HepG2 (cell line): ENCODE results near the gene CRISPLD2. TPM values are rescaled to one million over a fixed set of nuclear protein-coding genes. Genes with fewer than 3 reads are reported as not detected.

Experiments used
- CENPX ChIP-seq: sonication (generic); formaldehyde crosslinking; IDR thresholded peaks from 2 replicates; pipeline ENCODE4 v1.9.0; 2021; ENCODE audit warnings: mild to moderate bottlenecking, missing genetic modification reagents, moderate library complexity
- GATAD2A ChIP-seq: IDR thresholded peaks from 2 replicates; pipeline ENCODE4 v1.6.1; 2016
- GLMP ChIP-seq: sonication (generic); formaldehyde crosslinking; IDR thresholded peaks from 2 replicates; pipeline ENCODE4 v1.9.0; 2021; ENCODE audit warnings: missing genetic modification reagents, mild to moderate bottlenecking, borderline replicate concordance
- HDAC1 ChIP-seq: sonication (generic); formaldehyde crosslinking; IDR thresholded peaks from 2 replicates; pipeline ENCODE4 v1.5.1; 2020; ENCODE audit warnings: mild to moderate bottlenecking, missing genetic modification reagents
- HMG20B ChIP-seq: conservative IDR thresholded peaks from 2 replicates; pipeline ENCODE4 v1.6.1; 2016; ENCODE audit warnings: missing genetic modification reagents, missing compliant biosample characterization
- HOXA9 ChIP-seq: sonication (generic); formaldehyde crosslinking; IDR thresholded peaks from 2 replicates; pipeline ENCODE4 v1.8.1; 2022; ENCODE audit warnings: missing genetic modification reagents, mild to moderate bottlenecking, moderate library complexity, borderline replicate concordance
- IKZF1 ChIP-seq: fragments of 450-650 bp; IDR thresholded peaks from 2 replicates; pipeline ENCODE4 v1.7.1; 2016
- RARG ChIP-seq: sonication (generic); formaldehyde crosslinking; IDR thresholded peaks from 2 replicates; pipeline ENCODE4 v1.4.0; 2020; ENCODE audit warnings: low read depth, mild to moderate bottlenecking, missing genetic modification reagents
- RBM39 ChIP-seq: fragments of 200-400 bp; formaldehyde crosslinking; IDR thresholded peaks from one replicate; pipeline ENCODE4 v1.6.1; 2018; ENCODE audit warnings: antibody characterized with exemption, mild to moderate bottlenecking, low read depth, low read length; ENCODE audit not compliant: poor library complexity, severe bottlenecking
- SKI ChIP-seq: fragments of 450-650 bp; IDR thresholded peaks from one replicate; pipeline ENCODE4 v1.6.1; 2018; ENCODE audit warnings: mild to moderate bottlenecking; ENCODE audit not compliant: partially characterized antibody
- SNAI1 ChIP-seq: sonication (generic); formaldehyde crosslinking; IDR thresholded peaks from 2 replicates; pipeline ENCODE4 v1.5.0; 2020; ENCODE audit warnings: mild to moderate bottlenecking, missing genetic modification reagents, borderline replicate concordance
- STAG1 ChIP-seq: sonication (generic); formaldehyde crosslinking; IDR thresholded peaks from 2 replicates; pipeline ENCODE4 v1.4.0; 2020; ENCODE audit warnings: missing genetic modification reagents
- TSC22D2 ChIP-seq: sonication (generic); formaldehyde crosslinking; IDR thresholded peaks from 2 replicates; pipeline ENCODE4 v1.5.1; 2020; ENCODE audit warnings: missing genetic modification reagents, mild to moderate bottlenecking, borderline replicate concordance
- ZBED4 ChIP-seq: sonication (generic); formaldehyde crosslinking; IDR thresholded peaks from 2 replicates; pipeline ENCODE4 v1.4.0; 2020; ENCODE audit warnings: missing genetic modification reagents, borderline replicate concordance
- ZNF317 ChIP-seq: sonication (generic); formaldehyde crosslinking; IDR thresholded peaks from 2 replicates; pipeline ENCODE4 v1.5.0; 2020; ENCODE audit warnings: mild to moderate bottlenecking, missing genetic modification reagents
- ZNF792 ChIP-seq: IDR thresholded peaks from 2 replicates; pipeline ENCODE4 v1.6.1; 2016
- ZNF883 ChIP-seq: sonication (generic); formaldehyde crosslinking; IDR thresholded peaks from 2 replicates; pipeline ENCODE4 v1.5.1; 2020; ENCODE audit warnings: mild to moderate bottlenecking, missing genetic modification reagents; ENCODE audit errors: not compliant biosample characterization
- polyA plus RNA-seq, 8 experiments: library from polyadenylated mRNA; depleted of rRNA in 3 of 8; stranded (reverse) in 7 of 8; unstranded in 1 of 8; fragments of >200 nt; fragmentation: Illumina TruSeq in 4 of 8; extraction: Trizol in 4 of 8; gene quantifications; 2 replicates each; pipeline versions ENCODE4 v1.2.1 to v1.2.3, GENCODE V29; 2011 to 2016; ENCODE audit warnings: low read depth in 4 of 8, missing spikeins in 1 of 8, mixed read lengths in 1 of 8; ENCODE audit not compliant: insufficient read depth in 1 of 8
- total RNA-seq, 5 experiments: library from RNA; depleted of rRNA; stranded (reverse); fragments of >200 nt; fragmentation: Illumina TruSeq; extraction: Trizol; gene quantifications; 2 replicates each; pipeline ENCODE4 v1.2.3, GENCODE V29; 2016; ENCODE audit warnings: low read depth in 1 of 5
- TF ChIP-seq, protein P1 (sequence below): sonication (generic); formaldehyde crosslinking; IDR thresholded peaks from 2 replicates; pipeline ENCODE4 v1.8.1; 2023; ENCODE audit warnings: mild to moderate bottlenecking, inconsistent platforms, moderate library complexity, missing genetic modification reagents, borderline replicate concordance
- TF ChIP-seq, protein P2 (sequence below): sonication (generic); formaldehyde crosslinking; IDR thresholded peaks from 2 replicates; pipeline ENCODE4 v1.5.1; 2020; ENCODE audit warnings: missing genetic modification reagents, mild to moderate bottlenecking, borderline replicate concordance

The CRISPLD2 gene
- total and polyA plus RNA-seq, 2 of the 13 experiments (the other 11 are each of a cell fraction or from before 2014, with no cell fraction given): 0.04 to 0.31 TPM

GRCh38 chr16:84851192-84852127 lies 31.7 kb downstream of the CRISPLD2 start (continued):
- TF ChIP-seq TSC22D2 (CRISPR knock-in tag) (no peak), ZNF317 (CRISPR knock-in tag) (no peak; the same call in 1 of the 2 replicates), ZNF792 (CRISPR knock-in tag) (peak; percentile 37; the same call in 1 of the 2 replicates), HDAC1 (CRISPR knock-in tag) (peak; percentile 80), GLMP (CRISPR knock-in tag) (no peak), HMG20B (CRISPR knock-in tag) (0 out of 2 replicates have a peak, but pooled peaks have one; percentile 68), ZNF883 (no peak), SKI (peak; percentile 75), GATAD2A (peak; percentile 92), STAG1 (CRISPR knock-in tag) (peak; percentile 15; the same call in 1 of the 2 replicates), SNAI1 (CRISPR knock-in tag) (no peak), RARG (no peak), ZBED4 (CRISPR knock-in tag) (peak; percentile 85; the same call in 1 of the 2 replicates), CENPX (CRISPR knock-in tag) (no peak), RBM39 (no peak), HOXA9 (no peak), IKZF1 (no peak)
- TF ChIP-seq, protein P1, sequence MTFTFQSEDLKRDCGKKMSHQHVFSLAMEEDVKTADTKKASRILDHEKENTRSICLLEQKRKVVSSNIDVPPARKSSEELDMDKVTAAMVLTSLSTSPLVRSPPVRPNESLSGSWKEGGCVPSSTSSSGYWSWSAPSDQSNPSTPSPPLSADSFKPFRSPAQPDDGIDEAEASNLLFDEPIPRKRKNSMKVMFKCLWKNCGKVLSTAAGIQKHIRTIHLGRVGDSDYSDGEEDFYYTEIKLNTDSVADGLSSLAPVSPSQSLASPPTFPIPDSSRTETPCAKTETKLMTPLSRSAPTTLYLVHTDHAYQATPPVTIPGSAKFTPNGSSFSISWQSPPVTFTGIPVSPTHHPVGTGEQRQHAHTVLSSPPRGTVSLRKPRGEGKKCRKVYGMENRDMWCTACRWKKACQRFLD: no peak
- TF ChIP-seq, protein P2, sequence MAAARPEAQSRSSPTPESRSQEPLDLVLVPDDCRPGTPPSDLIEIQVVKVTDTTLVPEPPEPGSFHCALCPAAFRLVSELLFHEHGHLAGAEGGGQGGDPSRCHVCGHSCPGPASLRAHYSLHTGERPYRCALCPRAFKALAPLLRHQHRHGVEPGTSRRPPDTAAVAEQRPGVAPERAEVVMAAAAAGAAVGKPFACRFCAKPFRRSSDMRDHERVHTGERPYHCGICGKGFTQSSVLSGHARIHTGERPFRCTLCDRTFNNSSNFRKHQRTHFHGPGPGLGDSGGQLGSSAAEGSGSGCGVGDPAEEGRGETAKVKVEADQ (CRISPR knock-in tag): no peak
